HepG2 (cell line): Measurements from ENCODE around the gene TRIM28. TPM values are rescaled to one million over a fixed set of nuclear protein-coding genes. Genes with fewer than 3 reads are reported as not detected.

Experiments used
- BHLHE40 ChIP-seq: IDR thresholded peaks from 2 replicates; pipeline ENCODE4 v1.6.1; 2011; ENCODE audit warnings: low read length, improper control_type of control experiment
- IKZF4 ChIP-seq: sonication (generic); formaldehyde crosslinking; IDR thresholded peaks from 2 replicates; pipeline ENCODE4 v1.5.1; 2020; ENCODE audit warnings: borderline replicate concordance, mild to moderate bottlenecking, low read depth, missing genetic modification reagents; ENCODE audit errors: not compliant biosample characterization
- NR2F6 ChIP-seq, 2 experiments: IDR thresholded peaks; 2 replicates each; pipeline ENCODE4 v1.6.1; 2016; ENCODE audit warnings: antibody characterized with exemption in 1 of 2, mild to moderate bottlenecking in 1 of 2
- NRL ChIP-seq: sonication (generic); formaldehyde crosslinking; IDR thresholded peaks from 2 replicates; pipeline ENCODE4 v1.5.0; 2020; ENCODE audit warnings: missing genetic modification reagents, mild to moderate bottlenecking, moderate library complexity, borderline replicate concordance
- ZFY ChIP-seq: sonication (generic); formaldehyde crosslinking; IDR thresholded peaks from 2 replicates; pipeline ENCODE4 v1.4.0; 2020; ENCODE audit warnings: missing genetic modification reagents
- ZNF235 ChIP-seq: sonication (generic); formaldehyde crosslinking; IDR thresholded peaks from 2 replicates; pipeline ENCODE4 v1.8.1; 2023; ENCODE audit warnings: mild to moderate bottlenecking, missing genetic modification reagents, borderline replicate concordance
- ZNF563 ChIP-seq: sonication (generic); formaldehyde crosslinking; IDR thresholded peaks from 2 replicates; pipeline ENCODE4 v1.8.0; 2022; ENCODE audit warnings: mild to moderate bottlenecking, moderate library complexity, missing genetic modification reagents
- ZNF772 ChIP-seq: sonication (generic); formaldehyde crosslinking; IDR thresholded peaks from 2 replicates; pipeline ENCODE4 v1.5.0; 2020; ENCODE audit warnings: mild to moderate bottlenecking, missing genetic modification reagents
- ZSCAN25 ChIP-seq: sonication (generic); formaldehyde crosslinking; IDR thresholded peaks from 2 replicates; pipeline ENCODE4 v1.8.0; 2022; ENCODE audit warnings: mild to moderate bottlenecking, missing genetic modification reagents
- polyA plus RNA-seq, 8 experiments: library from polyadenylated mRNA; depleted of rRNA in 3 of 8; stranded (reverse) in 7 of 8; unstranded in 1 of 8; fragments of >200 nt; fragmentation: Illumina TruSeq in 4 of 8; extraction: Trizol in 4 of 8; gene quantifications; 2 replicates each; pipeline versions ENCODE4 v1.2.1 to v1.2.3, GENCODE V29; 2011 to 2016; ENCODE audit warnings: low read depth in 4 of 8, missing spikeins in 1 of 8, mixed read lengths in 1 of 8; ENCODE audit not compliant: insufficient read depth in 1 of 8
- total RNA-seq, 5 experiments: library from RNA; depleted of rRNA; stranded (reverse); fragments of >200 nt; fragmentation: Illumina TruSeq; extraction: Trizol; gene quantifications; 2 replicates each; pipeline ENCODE4 v1.2.3, GENCODE V29; 2016; ENCODE audit warnings: low read depth in 1 of 5
- TF ChIP-seq, protein P1 (sequence below): IDR thresholded peaks from 2 replicates; pipeline ENCODE4 v1.6.1; 2016
- TF ChIP-seq, protein P2 (sequence below), 2 experiments: sonication (generic) in 1 of 2; formaldehyde crosslinking in 1 of 2; IDR thresholded peaks; 2 replicates each; pipeline versions ENCODE4 v1.6.1 to v1.9.0; 2014 to 2022; ENCODE audit warnings: antibody characterized with exemption in 1 of 2, borderline replicate concordance in 1 of 2, inconsistent platforms in 1 of 2, low read depth in 1 of 2, missing genetic modification reagents in 1 of 2
- TF ChIP-seq, protein P3 (sequence below): sonication (generic); formaldehyde crosslinking; IDR thresholded peaks from 2 replicates; pipeline ENCODE4 v1.5.1; 2020; ENCODE audit warnings: mild to moderate bottlenecking, missing genetic modification reagents, borderline replicate concordance

The TRIM28 gene
- total and polyA plus RNA-seq, 2 of the 13 experiments (the other 11 are each of a cell fraction or from before 2014, with no cell fraction given), result 361 to 439 TPM

GRCh38 chr19:58538257-58539168, 5.4 kb upstream of the TRIM28 start (continued):
- TF ChIP-seq ZNF235 (CRISPR knock-in tag), result no peak
- TF ChIP-seq, protein P1, sequence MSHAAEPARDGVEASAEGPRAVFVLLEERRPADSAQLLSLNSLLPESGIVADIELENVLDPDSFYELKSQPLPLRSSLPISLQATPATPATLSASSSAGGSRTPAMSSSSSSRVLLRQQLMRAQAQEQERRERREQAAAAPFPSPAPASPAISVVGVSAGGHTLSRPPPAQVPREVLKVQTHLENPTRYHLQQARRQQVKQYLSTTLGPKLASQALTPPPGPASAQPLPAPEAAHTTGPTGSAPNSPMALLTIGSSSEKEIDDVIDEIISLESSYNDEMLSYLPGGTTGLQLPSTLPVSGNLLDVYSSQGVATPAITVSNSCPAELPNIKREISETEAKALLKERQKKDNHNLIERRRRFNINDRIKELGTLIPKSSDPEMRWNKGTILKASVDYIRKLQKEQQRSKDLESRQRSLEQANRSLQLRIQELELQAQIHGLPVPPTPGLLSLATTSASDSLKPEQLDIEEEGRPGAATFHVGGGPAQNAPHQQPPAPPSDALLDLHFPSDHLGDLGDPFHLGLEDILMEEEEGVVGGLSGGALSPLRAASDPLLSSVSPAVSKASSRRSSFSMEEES (CRISPR knock-in tag), result no peak
- TF ChIP-seq BHLHE40, result peak; percentile 36; the same call in 1 of the 2 replicates
- TF ChIP-seq, protein P2, sequence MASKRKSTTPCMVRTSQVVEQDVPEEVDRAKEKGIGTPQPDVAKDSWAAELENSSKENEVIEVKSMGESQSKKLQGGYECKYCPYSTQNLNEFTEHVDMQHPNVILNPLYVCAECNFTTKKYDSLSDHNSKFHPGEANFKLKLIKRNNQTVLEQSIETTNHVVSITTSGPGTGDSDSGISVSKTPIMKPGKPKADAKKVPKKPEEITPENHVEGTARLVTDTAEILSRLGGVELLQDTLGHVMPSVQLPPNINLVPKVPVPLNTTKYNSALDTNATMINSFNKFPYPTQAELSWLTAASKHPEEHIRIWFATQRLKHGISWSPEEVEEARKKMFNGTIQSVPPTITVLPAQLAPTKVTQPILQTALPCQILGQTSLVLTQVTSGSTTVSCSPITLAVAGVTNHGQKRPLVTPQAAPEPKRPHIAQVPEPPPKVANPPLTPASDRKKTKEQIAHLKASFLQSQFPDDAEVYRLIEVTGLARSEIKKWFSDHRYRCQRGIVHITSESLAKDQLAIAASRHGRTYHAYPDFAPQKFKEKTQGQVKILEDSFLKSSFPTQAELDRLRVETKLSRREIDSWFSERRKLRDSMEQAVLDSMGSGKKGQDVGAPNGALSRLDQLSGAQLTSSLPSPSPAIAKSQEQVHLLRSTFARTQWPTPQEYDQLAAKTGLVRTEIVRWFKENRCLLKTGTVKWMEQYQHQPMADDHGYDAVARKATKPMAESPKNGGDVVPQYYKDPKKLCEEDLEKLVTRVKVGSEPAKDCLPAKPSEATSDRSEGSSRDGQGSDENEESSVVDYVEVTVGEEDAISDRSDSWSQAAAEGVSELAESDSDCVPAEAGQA (IDR thresholded peaks at IDR 0.05; ENCODE audit: low read depth), result no peak
- TF ChIP-seq, protein P2 (CRISPR knock-in tag; IDR thresholded peaks at IDR 0.05; ENCODE audit: borderline replicate concordance), result no peak
- TF ChIP-seq ZFY, result peak; percentile 37; the same call in 1 of the 2 replicates
- TF ChIP-seq NRL (CRISPR knock-in tag), result no peak
- no peak for TF ChIP-seq ZNF772 (CRISPR knock-in tag)
- TF ChIP-seq IKZF4 (CRISPR knock-in tag), result peak; percentile 31
- 0 out of 2 replicates have a peak, but pooled peaks have one; percentile 18 for TF ChIP-seq ZNF563 (CRISPR knock-in tag)
- TF ChIP-seq ZSCAN25 (CRISPR knock-in tag), result no peak
- TF ChIP-seq, protein P3, sequence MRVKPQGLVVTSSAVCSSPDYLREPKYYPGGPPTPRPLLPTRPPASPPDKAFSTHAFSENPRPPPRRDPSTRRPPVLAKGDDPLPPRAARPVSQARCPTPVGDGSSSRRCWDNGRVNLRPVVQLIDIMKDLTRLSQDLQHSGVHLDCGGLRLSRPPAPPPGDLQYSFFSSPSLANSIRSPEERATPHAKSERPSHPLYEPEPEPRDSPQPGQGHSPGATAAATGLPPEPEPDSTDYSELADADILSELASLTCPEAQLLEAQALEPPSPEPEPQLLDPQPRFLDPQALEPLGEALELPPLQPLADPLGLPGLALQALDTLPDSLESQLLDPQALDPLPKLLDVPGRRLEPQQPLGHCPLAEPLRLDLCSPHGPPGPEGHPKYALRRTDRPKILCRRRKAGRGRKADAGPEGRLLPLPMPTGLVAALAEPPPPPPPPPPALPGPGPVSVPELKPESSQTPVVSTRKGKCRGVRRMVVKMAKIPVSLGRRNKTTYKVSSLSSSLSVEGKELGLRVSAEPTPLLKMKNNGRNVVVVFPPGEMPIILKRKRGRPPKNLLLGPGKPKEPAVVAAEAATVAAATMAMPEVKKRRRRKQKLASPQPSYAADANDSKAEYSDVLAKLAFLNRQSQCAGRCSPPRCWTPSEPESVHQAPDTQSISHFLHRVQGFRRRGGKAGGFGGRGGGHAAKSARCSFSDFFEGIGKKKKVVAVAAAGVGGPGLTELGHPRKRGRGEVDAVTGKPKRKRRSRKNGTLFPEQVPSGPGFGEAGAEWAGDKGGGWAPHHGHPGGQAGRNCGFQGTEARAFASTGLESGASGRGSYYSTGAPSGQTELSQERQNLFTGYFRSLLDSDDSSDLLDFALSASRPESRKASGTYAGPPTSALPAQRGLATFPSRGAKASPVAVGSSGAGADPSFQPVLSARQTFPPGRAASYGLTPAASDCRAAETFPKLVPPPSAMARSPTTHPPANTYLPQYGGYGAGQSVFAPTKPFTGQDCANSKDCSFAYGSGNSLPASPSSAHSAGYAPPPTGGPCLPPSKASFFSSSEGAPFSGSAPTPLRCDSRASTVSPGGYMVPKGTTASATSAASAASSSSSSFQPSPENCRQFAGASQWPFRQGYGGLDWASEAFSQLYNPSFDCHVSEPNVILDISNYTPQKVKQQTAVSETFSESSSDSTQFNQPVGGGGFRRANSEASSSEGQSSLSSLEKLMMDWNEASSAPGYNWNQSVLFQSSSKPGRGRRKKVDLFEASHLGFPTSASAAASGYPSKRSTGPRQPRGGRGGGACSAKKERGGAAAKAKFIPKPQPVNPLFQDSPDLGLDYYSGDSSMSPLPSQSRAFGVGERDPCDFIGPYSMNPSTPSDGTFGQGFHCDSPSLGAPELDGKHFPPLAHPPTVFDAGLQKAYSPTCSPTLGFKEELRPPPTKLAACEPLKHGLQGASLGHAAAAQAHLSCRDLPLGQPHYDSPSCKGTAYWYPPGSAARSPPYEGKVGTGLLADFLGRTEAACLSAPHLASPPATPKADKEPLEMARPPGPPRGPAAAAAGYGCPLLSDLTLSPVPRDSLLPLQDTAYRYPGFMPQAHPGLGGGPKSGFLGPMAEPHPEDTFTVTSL, result no peak
- no peak for TF ChIP-seq NR2F6 (IDR thresholded peaks at IDR 0.05)
- peak; percentile 57; the same call in 1 of the 2 replicates for TF ChIP-seq NR2F6 (CRISPR knock-in tag; IDR thresholded peaks at IDR 0.05)
